GM19452 (cell line): ENCODE measurements around the gene TMC2.
"Not testable (repeated sequence)": the region's sequence is repeated elsewhere in the genome, so short reads cannot be mapped to it uniquely, and the experiment has no call there.

ENCODE experiments used
- ATAC-seq: cut with Tn5 transposase; IDR thresholded peaks from one replicate; pipeline ENCODE4 v1.9.1; 2021; ENCODE audit not compliant: unreplicated experiment

Gene TMC2

DNA sequence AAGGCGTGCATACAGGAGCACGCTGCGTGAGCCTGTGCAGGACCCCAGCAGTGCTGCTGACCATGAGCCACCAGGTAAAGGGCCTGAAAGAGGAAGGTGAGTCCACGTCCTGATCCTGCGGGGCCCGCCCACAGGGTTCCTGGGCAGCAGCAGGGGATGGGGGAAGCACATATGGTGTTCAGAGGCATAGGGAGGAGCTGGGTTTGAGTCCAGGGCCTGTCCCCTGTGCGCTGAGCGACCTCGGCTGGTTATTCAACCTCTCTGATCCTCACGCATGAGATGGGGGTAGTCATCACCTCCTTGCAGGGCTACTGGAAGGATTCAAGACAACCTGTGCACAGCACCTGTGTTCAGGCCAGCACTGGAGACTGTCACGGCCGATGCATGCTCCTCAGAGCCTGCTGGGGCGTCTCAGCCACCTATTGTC, at the start of gene TMC2:
Gene TMC2, plus strand, starts transcription at position 14 of the 427 bp plus-strand sequence. Its CDS starts 49 bp downstream, at position 63.
- no peak for ATAC-seq

- not testable (repeated sequence) for ATAC-seq
Measured at GRCh38 chr20:2502808-2503384, 33.5 kb upstream of the TMC2 start.

DNA sequence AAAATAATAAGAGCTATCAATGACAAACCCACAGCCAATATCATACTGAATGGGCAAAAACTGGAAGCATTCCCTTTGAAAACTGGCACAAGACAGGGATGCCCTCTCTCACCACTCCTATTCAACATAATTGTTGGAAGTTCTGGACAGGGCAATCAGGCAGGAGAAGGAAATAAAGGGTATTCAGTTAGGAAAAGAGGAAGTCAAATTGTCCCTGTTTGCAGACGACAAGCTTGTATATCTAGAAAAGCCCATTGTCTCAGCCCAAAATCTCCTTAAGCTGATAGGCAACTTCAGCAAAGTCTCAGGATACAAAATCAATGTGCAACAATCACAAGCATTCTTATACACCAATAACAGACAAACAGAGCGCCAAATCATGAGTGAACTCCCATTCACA, 31.6 kb upstream of the TMC2 start:
- ATAC-seq = not testable (repeated sequence)

DNA sequence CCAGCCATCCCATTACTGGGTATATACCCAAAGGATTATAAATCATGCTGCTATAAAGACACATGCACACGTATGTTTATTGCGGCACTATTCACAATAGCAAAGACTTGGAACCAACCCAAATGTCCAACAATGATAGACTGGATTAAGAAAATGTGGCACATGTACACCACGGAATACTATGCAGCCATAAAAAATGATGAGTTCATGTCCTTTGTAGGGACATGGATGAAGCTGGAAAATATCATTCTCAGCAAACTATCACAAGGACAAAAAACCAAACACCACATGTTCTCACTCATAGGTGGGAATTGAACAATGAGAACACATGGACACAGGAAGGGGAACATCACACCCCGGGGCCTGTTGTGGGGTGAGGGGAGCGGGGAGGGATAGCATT, 29.9 kb upstream of the TMC2 start:
- ATAC-seq = not testable (repeated sequence)

- ATAC-seq = no peak
Measured at GRCh38 chr20:2507464-2507863, 28.9 kb upstream of the TMC2 start.

DNA sequence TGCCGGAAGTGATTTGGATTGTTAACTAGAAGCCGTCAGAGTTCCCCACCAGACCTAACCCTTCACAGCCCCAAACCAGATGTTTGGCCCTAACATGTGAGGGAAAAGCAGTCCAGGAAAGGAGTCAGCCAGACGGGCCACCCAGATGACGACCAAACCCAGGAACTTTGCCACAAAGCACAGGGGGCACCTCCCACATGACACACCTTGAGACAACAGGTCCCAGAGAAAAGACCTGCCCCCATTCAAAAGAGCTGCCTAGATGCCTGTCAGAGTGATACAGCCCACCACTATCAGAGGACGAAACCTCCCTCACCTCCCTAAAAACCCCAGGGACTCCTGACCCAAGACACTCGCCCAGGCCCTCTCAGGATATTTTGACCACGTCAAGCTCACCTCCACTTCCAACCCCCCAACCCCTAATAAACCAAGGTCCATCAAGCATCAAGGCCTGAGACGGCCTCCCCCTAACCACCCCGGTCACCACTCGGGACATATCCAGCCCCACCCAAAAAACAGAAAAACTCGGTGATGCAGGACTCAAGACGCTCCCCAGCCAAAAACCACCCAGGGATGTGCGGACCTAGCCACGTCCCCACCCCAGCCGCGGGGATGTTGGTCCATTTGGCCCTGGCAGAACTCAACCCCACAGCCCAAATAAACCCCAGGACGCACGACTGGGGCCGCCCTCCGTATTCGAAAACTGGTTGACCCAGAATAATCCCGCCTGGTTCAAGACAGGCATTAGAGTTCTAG, 28.3 kb upstream of the TMC2 start:
- no peak for ATAC-seq

DNA sequence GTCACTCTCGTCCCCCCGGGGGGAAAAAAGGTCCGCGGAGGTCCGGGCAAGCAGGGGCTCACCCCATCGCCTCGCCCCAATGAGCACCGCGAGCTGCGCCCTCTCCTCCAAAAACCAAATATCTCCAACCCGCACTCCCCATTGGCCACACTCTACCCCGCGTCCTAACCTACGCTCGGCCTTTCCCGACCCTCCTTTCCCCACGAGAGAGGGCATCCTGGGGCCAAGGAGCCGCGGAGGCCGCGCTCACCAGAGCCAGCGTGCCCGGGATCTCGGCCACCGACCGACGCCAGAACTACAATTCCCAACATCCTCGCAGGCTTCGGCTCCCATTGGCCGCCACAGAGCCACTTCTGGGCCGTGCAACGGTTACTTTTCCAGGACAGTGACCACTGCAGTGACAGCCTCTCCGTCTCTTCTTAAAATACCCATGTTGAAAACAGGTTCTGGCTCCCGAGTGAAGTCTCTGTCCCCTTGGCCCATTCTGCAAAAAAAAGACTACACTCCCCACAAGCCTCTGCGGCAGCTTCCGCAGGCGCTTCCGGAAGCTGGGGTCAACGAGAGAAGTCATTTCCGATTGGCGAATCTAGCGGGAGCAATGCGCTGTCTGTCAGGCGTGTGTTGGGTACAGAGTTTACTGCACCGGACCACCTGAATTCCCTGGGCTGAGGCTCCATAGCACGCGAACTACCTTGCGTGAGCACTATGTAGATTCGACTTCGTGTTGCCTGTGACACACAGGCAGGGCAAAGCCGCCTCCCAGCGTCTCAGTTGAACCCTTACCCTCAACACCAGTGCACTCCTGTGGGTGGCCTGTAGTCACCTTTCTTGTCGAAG, 27.5 kb upstream of the TMC2 start, which contains the start of gene ZNF343:
Gene ZNF343, minus strand, starts transcription at position 285 of the 837 bp plus-strand sequence. CDS start 15,020 bp downstream, outside the sequence.
- peak; percentile 96 for ATAC-seq

- no peak for ATAC-seq
Measured at GRCh38 chr20:2509468-2509781, 26.9 kb upstream of the TMC2 start.

DNA sequence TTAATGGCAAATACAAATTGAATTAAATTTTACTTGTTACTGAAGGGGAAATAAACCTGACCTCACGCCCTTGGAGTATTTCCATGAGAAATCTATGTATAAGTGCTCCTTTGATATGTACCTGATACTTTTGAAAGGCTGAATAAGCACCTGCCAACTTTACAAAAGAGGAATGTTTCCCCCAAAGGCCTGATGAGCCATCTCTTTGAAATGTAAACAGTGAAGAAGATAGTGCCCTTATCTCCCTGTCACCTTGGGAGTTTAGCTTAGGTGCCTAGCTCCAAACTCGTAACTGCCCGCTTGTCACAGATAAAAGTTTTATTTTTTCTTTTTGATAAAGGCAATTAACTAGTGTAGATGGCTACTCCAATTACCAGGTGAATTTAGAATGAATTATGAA, 26.6 kb upstream of the TMC2 start:
- ATAC-seq = no peak

DNA sequence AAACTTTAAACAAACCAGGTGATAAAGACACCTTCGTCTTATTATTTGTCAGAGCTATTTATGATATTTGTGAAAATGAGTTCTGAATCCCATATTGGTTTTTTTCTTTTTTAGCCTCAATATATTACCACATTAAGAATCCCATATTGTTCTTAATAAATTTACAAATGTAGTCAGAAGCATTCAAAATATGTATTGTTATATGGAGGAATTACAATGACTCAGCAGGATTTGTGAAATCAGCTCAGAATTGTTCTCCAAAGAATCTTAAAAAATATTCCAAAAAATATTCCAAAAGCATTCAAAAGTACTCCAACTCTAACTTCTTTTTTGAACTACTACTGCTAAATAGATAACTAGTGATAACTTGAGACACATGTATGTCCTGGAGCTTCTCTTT, 21.2 kb upstream of the TMC2 start:
- no peak for ATAC-seq

- ATAC-seq = no peak
Measured at GRCh38 chr20:2516399-2516798, 20.0 kb upstream of the TMC2 start.

- no peak for ATAC-seq
Measured at GRCh38 chr20:2518096-2518495, 18.3 kb upstream of the TMC2 start.

- ATAC-seq = no peak
Measured at GRCh38 chr20:2518558-2518957, 17.8 kb upstream of the TMC2 start.

GRCh38 chr20:2519115-2519809, 17.1 kb upstream of the TMC2 start:
- ATAC-seq = no peak

- no peak for ATAC-seq
Measured at GRCh38 chr20:2520617-2521016, 15.8 kb upstream of the TMC2 start.

- no peak for ATAC-seq
Measured at GRCh38 chr20:2521369-2522305, 14.7 kb upstream of the TMC2 start.

DNA sequence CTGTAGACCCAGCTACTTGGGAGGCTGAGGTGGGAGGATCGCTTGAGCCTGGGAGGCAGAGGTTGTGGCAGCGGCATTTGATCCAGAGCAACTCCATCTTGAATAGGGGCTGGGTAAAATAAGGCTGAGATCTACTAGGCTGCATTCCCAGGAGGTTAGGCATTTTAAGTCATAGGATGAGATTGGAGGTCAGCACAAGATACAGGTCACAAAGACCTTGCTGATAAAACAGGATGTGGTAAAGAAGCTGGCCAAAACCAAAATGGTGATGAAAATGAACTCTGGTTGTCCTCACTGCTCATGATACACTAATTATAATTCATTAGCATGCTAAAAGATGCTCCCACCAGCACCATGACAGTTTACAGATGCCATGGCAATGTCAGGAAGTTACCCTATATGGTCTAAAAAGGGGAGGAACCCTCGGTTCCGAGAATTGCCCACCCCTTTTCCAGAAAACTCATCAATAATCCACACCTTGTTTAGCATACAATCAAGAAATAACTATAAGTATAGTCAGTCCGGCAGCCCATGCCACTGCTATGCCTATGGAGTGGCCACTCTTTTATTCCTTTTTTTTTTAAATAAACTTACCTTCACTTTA, 13.4 kb upstream of the TMC2 start:
- not testable (repeated sequence) for ATAC-seq

DNA sequence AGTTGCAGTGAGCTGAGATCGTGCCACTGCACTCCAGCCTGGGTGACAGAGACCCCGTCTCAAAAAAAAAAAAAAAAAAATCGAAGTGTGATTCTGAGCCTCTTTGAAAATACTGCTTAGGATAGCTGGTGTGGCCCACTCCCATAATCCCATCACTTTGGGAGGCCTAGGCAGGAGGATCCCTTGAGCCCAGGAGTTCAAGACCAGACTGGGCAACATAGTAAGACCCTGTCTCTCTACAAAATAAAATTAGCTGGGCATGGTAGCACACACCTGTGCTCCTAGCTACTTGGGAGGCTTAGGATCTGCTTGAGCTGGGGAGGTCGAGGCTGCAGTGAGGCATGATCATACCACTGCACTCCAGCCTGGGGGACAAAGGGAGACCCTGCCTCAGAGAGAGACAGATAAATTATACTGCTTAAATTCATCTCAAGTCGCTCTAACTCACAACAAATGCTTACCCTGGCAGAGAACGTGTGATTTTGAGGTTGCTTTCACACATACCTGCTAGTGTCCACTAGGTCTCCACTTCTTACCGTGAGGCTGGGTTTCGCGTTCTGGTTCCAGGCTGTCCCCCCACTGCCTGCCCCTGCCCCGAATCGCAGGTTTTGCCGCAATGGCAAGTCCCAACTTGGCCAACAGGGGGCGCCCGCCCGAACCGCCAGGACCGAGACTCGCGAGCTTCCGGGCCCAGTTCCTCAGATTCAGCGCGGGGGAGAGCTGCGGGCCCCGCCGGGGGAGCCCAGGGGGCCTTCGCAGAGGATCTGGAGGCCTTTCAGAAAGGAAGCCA, 12.3 kb upstream of the TMC2 start:
- ATAC-seq = no peak
